ENCODE measurements around the gene SDCBP2.

- TF ChIP-seq CTCF (IDR thresholded peaks at IDR 0.05), result no peak
- TF ChIP-seq REST (IDR thresholded peaks at IDR 0.05; ENCODE audit: low read depth, low read length), result no peak
- TF ChIP-seq NFIC (IDR thresholded peaks at IDR 0.05; ENCODE audit: borderline replicate concordance), result no peak
- no peak for TF ChIP-seq POLR2AphosphoS5 (IDR thresholded peaks at IDR 0.05; ENCODE audit: low read depth, low read length)
- TF ChIP-seq MAX (IDR thresholded peaks at IDR 0.05; ENCODE audit: low read depth), result no peak
- no peak for TF ChIP-seq TCF12 (IDR thresholded peaks at IDR 0.05)
- TF ChIP-seq FOXM1 (IDR thresholded peaks at IDR 0.05; ENCODE audit: low read depth), result no peak
- TF ChIP-seq RXRA (IDR thresholded peaks at IDR 0.05; ENCODE audit: borderline replicate concordance, low read depth), result no peak
- TF ChIP-seq USF1 (IDR thresholded peaks at IDR 0.05; ENCODE audit: borderline replicate concordance, low read depth), result no peak
- no peak for TF ChIP-seq EP300 (IDR thresholded peaks at IDR 0.05; ENCODE audit: borderline replicate concordance in 1 of 2, low read depth in 1 of 2, low read length in 1 of 2)
These were observed 7.3 kb downstream of the SDCBP2 start for GRCh38 chr20:1321654-1321939.
